Measurements from ENCODE around the gene DNAJB4.

The DNAJB4 gene

GRCh38 chr1:78004719-78005447 lies at the start of gene DNAJB4:
Gene DNAJB4 (plus strand): TSS chr1:78004939. CDS start chr1:78005111, 172 bp downstream.
- peak within 1 kb of the TSS; percentile 78 to 90 (median 84) for H3K9ac ChIP-seq
- peak within 1 kb of the TSS; percentile 52 to 72 (median 62) for H3K4me3 ChIP-seq
- H3K4me2 ChIP-seq: peak within 1 kb of the TSS; percentile 67 to 90 (median 82)
- no peaks in the 10 kb centered on the region for H3K27me3 ChIP-seq
- no peaks in the 10 kb centered on the region for H3K36me3 ChIP-seq
- peaks cover 21 to 58% (median 34%) of the 10 kb centered on the region in 10 experiments for H3K4me1 ChIP-seq
- peak within 1 kb of the TSS; percentile 78 to 95 (median 89) for H3K27ac ChIP-seq
- peaks cover 0 to 15% (median 0%) of the 10 kb centered on the region in 11 experiments; a peak in 1 of 22 replicates for H4K20me1 ChIP-seq
- H3K9me3 ChIP-seq (replicated peaks in 1 of 11): no peaks in the 10 kb centered on the region
- no peak for TF ChIP-seq Cebpa-rat (IDR thresholded peaks at IDR 0.05)

- peaks cover 79 to 100% (median 99%) of the 10 kb centered on the region in 11 experiments for H4K20me1 ChIP-seq
- H3K9ac ChIP-seq: no peak overlapping the region
- peaks cover 97 to 100% (median 100%) of the 10 kb centered on the region in 11 experiments for H3K36me3 ChIP-seq
Measured at GRCh38 chr1:77955709-77956108, 49.0 kb upstream of the DNAJB4 start.

GRCh38 chr1:77956464-77956863 lies 48.3 kb upstream of the DNAJB4 start:
- Histone ChIP-seq H3K4me2 (no peak overlapping the region), H3K36me3 (peaks cover 100% of the 10 kb centered on the region in 11 experiments), H4K20me1 (peaks cover 79 to 100% (median 99%) of the 10 kb centered on the region in 11 experiments)

More at GRCh38 chr1:77955709-77956108, 49.0 kb upstream of the DNAJB4 start:
- Histone ChIP-seq H3K4me2 (no peak overlapping the region), H3K4me3 (no peak overlapping the region), H3K27ac (no peak overlapping the region), H3K9me3 (replicated peaks in 1 of 11) (no peaks in the 10 kb centered on the region), H3K4me1 (peaks cover 20 to 26% (median 25%) of the 10 kb centered on the region in 10 experiments), H3K27me3 (no peaks in the 10 kb centered on the region)
- no peak for TF ChIP-seq Cebpa-rat (IDR thresholded peaks at IDR 0.05)

GRCh38 chr1:77958391-77958790 lies 46.3 kb upstream of the DNAJB4 start:
- peaks cover 78 to 100% (median 94%) of the 10 kb centered on the region in 11 experiments for H4K20me1 ChIP-seq
- H3K9ac ChIP-seq: no peak overlapping the region
- peaks cover 99 to 100% (median 100%) of the 10 kb centered on the region in 11 experiments for H3K36me3 ChIP-seq
- H3K9me3 ChIP-seq (replicated peaks in 1 of 11): no peaks in the 10 kb centered on the region
- H3K4me1 ChIP-seq: no peaks in the 10 kb centered on the region
- H3K27me3 ChIP-seq: no peaks in the 10 kb centered on the region
- no peak overlapping the region for H3K4me2 ChIP-seq
- TF ChIP-seq Cebpa-rat (IDR thresholded peaks at IDR 0.05): no peak
- no peak overlapping the region for H3K4me3 ChIP-seq
- H3K27ac ChIP-seq: no peak overlapping the region

More at GRCh38 chr1:77956464-77956863, 48.3 kb upstream of the DNAJB4 start:
- Histone ChIP-seq H3K27ac (no peak overlapping the region), H3K4me3 (no peak overlapping the region), H3K4me1 (peaks cover 12 to 18% (median 18%) of the 10 kb centered on the region in 10 experiments), H3K9ac (no peak overlapping the region), H3K9me3 (replicated peaks in 1 of 11) (no peaks in the 10 kb centered on the region), H3K27me3 (no peaks in the 10 kb centered on the region)
- TF ChIP-seq Cebpa-rat (IDR thresholded peaks at IDR 0.05): no peak

GRCh38 chr1:77958850-77959249 lies 45.9 kb upstream of the DNAJB4 start:
- H3K9ac ChIP-seq: no peak overlapping the region
- H4K20me1 ChIP-seq: peaks cover 74 to 100% (median 92%) of the 10 kb centered on the region in 11 experiments
- no peak for TF ChIP-seq Cebpa-rat (IDR thresholded peaks at IDR 0.05)
- H3K4me2 ChIP-seq: no peak overlapping the region
- no peak overlapping the region for H3K4me3 ChIP-seq
- no peaks in the 10 kb centered on the region for H3K4me1 ChIP-seq
- H3K27me3 ChIP-seq: no peaks in the 10 kb centered on the region
- H3K36me3 ChIP-seq: peaks cover 99 to 100% (median 100%) of the 10 kb centered on the region in 11 experiments
- no peaks in the 10 kb centered on the region for H3K9me3 ChIP-seq (replicated peaks in 1 of 11)
- H3K27ac ChIP-seq: no peak overlapping the region

- Histone ChIP-seq H3K4me1 (no peaks in the 10 kb centered on the region), H3K9me3 (replicated peaks in 1 of 11) (no peaks in the 10 kb centered on the region), H3K27me3 (no peaks in the 10 kb centered on the region), H4K20me1 (peaks cover 73 to 100% (median 90%) of the 10 kb centered on the region in 11 experiments), H3K4me2 (no peak overlapping the region), H3K36me3 (peaks cover 99 to 100% (median 100%) of the 10 kb centered on the region in 11 experiments), H3K9ac (no peak overlapping the region), H3K27ac (no peak overlapping the region), H3K4me3 (no peak overlapping the region)
- no peak for TF ChIP-seq Cebpa-rat (IDR thresholded peaks at IDR 0.05)
Measured at GRCh38 chr1:77961392-77961791, 43.3 kb upstream of the DNAJB4 start.

GRCh38 chr1:77966291-77966690 lies 38.4 kb upstream of the DNAJB4 start:
- H3K4me2 ChIP-seq: no peak overlapping the region
- H3K4me1 ChIP-seq: peaks cover 0 to 11% (median 0%) of the 10 kb centered on the region in 10 experiments; a peak in 6 of 20 replicates
- no peak overlapping the region for H3K4me3 ChIP-seq
- no peak for TF ChIP-seq Cebpa-rat (IDR thresholded peaks at IDR 0.05)
- H3K27ac ChIP-seq: no peak overlapping the region
- H3K27me3 ChIP-seq: no peaks in the 10 kb centered on the region
- peaks cover 77 to 100% (median 90%) of the 10 kb centered on the region in 11 experiments for H4K20me1 ChIP-seq
- no peaks in the 10 kb centered on the region for H3K9me3 ChIP-seq (replicated peaks in 1 of 11)
- peaks cover 98 to 100% (median 100%) of the 10 kb centered on the region in 11 experiments for H3K36me3 ChIP-seq
- no peak overlapping the region for H3K9ac ChIP-seq

- H4K20me1 ChIP-seq: peaks cover 93 to 100% (median 100%) of the 10 kb centered on the region in 11 experiments
- H3K36me3 ChIP-seq: peaks cover 80 to 100% (median 98%) of the 10 kb centered on the region in 11 experiments
- no peaks in the 10 kb centered on the region for H3K27me3 ChIP-seq
Measured at GRCh38 chr1:77970192-77970591, 34.5 kb upstream of the DNAJB4 start.

GRCh38 chr1:77972080-77972479 lies 32.7 kb upstream of the DNAJB4 start:
- Histone ChIP-seq H3K4me3 (no peak overlapping the region), H3K9me3 (replicated peaks in 1 of 11) (no peaks in the 10 kb centered on the region; a peak in 2 of 22 replicates), H3K4me2 (no peak overlapping the region), H3K4me1 (peaks cover 21 to 41% (median 26%) of the 10 kb centered on the region in 10 experiments), H4K20me1 (peaks cover 99 to 100% (median 100%) of the 10 kb centered on the region in 11 experiments), H3K36me3 (peaks cover 71 to 100% (median 98%) of the 10 kb centered on the region in 11 experiments), H3K27me3 (no peaks in the 10 kb centered on the region), H3K27ac (no peak overlapping the region), H3K9ac (no peak overlapping the region)
- no peak for TF ChIP-seq Cebpa-rat (IDR thresholded peaks at IDR 0.05)

More at GRCh38 chr1:77970192-77970591, 34.5 kb upstream of the DNAJB4 start:
- H3K4me3 ChIP-seq: no peak overlapping the region
- H3K4me2 ChIP-seq: peak overlapping the region in 1 of 11 experiments; percentile 43; a peak in 1 of 22 replicates
- H3K9ac ChIP-seq: no peak overlapping the region
- no peaks in the 10 kb centered on the region; a peak in 2 of 22 replicates for H3K9me3 ChIP-seq (replicated peaks in 1 of 11)
- no peak overlapping the region for H3K27ac ChIP-seq
- TF ChIP-seq Cebpa-rat (IDR thresholded peaks at IDR 0.05): no peak
- peaks cover 5 to 22% (median 7%) of the 10 kb centered on the region in 10 experiments; a peak in 18 of 20 replicates for H3K4me1 ChIP-seq

Data from BLaER1 treated with 17β-estradiol and CSF1 and Interleukin-3, amounts not matched to agents 10 nM and 100 nM (cell line).